Activated T-cell treated with anti-CD3 and anti-CD28 coated beads, Interleukin-2, amount 50 U/mL, for 1 hour (primary cell): Measurements from ENCODE around the gene CTR9.

Experiments used
- DNase-seq: peaks from one replicate; pipeline ENCODE4 v3.0.0-alpha.2; 2020

CTR9 gene

DNA sequence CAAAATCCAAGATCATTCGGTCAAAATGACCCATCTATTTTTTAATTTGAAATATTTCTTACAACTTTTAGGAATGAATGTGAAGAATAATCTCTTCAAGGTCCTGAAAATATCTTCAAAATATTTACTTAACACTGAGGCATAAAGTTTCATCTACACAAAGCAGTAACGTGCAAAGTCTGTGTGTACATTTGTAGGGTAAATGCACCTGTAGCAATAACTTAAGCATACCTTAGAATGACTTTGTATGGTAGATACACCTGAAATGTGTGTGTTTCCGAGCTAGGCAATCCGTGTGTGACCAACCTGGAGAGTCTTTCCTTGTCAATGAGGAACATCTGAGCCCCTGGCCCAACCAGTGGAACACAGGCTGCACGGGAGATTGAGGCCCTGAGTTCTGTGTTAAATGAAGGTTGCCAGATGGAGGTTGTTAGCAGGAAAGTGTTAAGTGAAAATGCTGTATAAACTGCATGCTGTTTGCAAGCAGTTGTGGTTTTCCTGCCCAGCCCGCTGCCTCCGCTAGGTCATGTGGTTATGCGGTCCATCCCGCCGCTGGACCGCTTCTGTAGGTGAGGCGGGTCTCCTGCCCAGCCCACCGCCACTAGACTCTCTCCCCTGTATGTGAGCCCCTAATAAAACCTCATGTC lies 7.6 kb upstream of the CTR9 start:
- DNase-seq: peak; percentile 31

DNA sequence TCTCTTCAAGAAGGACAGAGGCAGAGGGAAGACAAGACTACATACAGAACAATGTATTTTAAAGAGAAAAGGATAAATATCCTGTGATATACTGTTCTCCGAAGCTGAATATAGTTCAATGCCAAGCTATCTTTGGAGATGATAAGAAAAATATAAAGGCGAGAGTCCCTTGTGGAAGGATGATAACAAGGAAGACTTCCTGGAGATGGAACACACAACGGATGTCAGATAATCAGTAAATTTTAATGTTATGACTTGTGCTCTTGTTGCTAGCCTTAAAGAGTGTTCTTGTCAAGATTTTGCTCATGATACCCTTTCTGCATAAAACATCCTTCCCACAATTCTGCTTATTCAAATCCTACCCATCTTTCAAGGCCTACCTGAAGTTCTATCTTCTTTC lies 6.8 kb upstream of the CTR9 start:
- DNase-seq: no peak

DNA sequence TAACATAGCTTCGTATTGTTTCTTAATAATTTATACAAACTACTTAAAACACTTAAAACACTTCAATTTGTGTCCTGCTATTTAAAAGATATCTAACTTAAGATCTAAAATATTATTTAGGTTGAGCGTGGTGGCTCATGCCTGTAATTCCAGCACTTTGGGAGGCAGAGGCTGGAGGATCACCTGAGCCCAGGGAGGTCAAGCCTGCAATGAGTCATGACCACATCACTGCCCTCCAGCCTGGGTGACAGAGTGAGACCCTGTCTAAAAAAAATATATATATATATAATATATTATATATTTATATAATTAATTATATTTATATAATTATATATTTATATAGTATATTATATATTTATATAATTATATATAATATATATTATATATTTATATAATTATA lies 4.2 kb upstream of the CTR9 start:
- DNase-seq: no peak

DNA sequence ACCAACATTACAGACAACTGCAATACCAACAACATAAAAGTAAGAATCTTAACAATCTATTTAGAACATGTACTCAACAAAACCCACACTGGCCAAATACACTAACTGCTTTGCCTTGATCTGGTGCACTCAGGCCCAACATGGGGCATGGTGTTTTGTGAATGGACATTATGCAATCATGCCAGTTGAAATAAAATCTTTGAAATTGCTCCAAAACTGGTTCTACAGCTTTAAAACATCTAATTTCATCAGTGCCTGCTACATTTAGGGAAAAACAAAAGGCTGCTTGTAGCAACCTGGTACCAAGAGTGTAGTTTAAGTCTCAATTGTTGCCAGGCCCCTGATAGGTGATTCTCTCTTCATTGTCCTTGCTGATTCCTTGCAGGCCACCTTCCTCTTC lies 3.3 kb upstream of the CTR9 start:
- DNase-seq: no peak

DNA sequence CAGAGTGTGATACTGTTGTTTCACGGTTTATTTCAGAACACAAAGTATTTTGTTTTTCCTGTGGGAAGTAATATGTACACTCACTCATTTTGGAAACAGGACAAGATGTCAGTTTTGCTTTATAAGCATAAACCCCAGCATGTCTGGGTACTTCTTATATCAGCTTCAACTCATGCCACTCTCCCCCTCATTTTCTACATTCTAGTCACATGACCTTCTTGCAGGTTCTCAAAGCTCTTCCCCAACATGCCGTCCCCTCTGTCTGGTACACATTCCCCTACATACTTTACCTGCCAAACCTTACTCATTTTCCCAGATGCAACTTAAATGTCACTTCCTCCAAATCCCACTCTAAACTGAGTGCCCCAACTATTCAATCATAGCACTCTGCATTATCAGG lies 1.6 kb upstream of the CTR9 start:
- no peak for DNase-seq

DNA sequence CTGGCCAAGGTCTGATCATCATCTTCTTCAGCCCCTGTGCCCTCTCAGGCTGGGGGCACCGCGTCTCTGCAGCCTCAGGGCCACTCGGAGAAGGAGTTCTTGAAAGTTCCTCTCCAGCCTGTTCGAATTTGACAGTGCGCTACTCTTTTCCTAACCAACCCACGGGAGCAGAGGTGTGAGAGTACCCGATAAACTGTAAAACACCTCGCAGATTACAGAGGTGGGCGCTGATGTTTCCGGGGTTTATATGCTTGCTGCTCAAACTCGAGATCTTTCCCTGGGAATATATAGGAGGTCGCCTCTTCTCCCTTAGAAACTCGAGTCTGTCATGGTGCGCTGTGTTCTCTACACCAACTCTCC lies 515 bp downstream of the CTR9 start:
- no peak for DNase-seq

DNA sequence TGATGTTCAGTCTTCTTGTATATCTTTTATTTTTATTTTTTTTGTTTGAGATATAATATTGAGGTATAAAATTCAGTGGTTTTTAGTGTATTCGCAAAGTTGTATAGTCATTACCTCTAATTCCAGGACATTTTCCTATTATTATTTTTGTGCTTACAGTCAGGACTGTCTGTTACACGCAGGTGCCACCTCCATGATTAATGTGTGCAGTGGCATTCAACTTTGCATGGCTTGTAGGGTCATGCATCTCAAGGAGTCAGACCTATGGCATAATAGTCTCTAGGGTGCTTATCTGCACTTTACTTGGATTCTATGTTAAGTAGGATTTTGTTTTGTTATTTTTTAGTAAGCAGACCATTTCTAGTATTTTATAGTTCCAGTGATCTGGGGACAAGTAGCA lies 1.0 kb downstream of the CTR9 start:
- DNase-seq: no peak

DNA sequence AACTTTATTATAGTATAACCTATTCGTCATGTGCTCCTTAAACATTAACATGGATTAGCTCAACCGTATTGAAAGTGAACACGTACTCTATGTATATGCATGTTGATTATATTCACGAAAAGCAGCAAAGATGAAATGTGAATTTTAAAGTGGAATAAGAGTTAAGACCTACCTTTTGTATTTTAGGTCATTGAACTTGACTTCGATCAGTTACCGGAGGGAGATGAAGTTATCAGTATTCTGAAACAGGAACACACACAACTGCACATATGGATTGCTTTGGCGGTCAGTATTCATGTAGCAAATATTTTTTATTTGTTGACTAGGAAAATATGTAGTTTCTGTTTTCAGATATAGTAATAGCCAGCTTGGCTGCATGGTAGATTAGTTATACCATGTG lies 1.4 kb downstream of the CTR9 start:
- no peak for DNase-seq

DNA sequence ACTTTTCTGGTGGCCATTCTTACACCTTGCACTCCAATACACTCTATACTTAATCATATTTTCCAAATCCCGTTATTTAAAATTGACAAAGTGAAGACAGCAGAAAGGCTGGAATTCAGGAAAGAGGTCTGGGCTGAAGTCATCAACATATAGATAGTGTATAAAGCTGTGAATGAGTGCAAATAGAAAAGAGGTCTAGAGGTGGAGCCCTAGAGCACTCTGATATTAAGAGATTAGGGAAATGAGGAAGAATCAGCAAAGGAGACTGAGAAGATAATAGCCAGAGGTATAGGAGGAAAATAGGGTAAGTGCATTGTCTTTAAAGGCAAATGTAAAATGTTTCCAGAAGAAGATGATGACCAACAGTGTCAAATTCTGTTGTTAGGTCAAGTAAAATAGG lies 7.9 kb downstream of the CTR9 start:
- no peak for DNase-seq

DNA sequence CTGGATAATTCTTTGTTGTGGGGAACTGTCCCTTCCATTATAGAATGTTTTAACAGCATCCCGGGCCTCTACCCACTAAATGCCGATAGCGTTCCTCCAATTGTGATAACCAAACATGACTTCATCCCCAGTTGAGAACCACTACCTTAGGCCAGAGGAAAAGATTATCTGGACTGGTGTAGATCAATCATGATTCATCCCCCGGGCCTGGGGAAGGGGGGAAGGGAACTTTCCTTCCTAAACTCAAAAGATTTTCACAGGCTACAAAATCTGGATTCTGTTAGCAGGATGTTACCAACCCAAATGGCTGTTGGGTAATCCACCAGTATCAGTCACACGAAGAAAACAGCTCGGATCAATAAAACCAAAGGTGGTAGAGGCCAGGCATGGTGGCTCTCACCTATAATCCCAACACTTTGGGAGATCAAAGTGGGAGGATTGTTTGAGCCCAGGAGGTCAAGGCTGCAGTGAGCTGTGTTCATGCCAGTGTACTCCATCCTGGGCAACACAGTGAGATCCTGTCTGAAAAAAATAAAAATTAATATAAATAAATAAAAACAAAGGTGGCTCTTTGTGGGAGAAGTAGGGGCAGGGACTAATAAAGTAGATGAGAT lies 10.1 kb downstream of the CTR9 start:
- no peak for DNase-seq

DNA sequence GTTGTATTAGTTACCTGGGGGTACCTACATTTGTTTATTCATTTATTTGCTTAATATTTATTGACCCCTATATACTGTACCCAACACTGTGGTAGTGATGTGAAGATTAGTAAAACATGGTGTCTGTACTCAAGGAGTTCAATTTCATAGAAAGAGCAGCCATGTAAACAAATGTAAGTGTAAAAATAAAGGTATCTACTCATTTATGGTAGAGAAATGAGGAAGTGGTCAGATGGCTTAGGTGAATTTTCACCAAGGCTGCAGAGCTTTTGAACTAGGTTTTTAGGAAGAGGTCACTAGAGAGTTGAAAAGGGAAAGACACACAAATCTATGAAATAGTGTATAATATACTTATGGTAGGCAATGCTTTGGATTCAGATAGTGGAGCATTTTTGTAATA lies 11.1 kb downstream of the CTR9 start:
- DNase-seq: no peak

DNA sequence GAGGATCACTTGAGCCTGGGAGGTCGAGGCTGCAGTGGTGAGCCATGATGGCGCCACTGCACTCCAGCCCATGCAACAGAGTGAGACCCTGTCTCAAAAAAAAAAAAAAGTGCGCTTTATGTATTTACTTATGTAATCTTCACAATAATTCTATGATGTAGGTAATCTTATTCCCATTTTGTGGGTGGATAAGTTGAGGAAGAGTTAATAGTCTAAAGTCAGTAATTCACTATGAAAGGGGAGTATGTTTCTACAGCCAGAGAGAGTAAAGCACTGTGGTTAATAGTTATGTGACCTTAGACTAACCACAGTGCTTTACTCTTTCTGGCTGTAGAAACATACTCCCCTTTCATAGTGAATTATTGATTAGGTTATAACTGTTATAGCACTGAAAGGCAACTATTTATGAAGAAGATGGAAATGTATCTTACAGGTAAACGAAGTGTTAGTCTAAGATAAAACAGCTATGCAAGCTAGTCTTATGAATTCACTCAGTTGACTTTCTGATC lies 11.9 kb downstream of the CTR9 start:
- no peak for DNase-seq

DNA sequence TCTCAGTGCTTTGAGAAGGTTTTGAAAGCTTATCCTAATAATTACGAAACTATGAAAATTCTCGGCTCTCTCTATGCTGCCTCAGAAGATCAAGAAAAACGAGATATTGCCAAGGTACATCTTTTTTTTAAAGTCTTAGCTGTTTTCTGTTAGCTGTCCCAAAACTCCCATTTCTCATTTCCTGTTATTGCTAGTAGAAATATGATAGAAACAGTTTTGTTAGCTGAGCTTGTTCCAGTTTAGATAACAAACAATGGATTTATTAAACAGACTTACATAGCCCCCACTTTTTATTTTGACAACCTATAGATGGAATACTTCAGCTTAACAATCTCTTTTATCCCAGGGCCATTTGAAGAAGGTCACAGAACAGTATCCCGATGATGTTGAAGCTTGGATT lies 12.7 kb downstream of the CTR9 start:
- no peak for DNase-seq

DNA sequence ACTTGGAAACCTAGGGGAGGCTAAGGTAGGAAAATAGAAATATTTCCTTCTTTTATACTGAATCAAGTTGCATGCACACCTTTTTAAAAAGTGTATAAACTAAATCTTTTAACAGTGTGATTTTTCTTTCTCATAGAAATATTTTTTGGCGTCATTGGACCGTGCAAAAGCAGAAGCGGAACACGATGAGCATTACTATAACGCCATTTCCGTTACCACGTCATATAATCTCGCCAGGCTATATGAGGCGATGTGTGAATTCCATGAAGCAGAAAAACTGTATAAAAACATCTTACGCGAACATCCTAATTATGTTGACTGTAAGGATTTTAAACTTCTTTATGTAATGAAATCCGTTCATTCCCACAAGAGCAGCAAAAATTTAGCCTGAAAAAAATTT lies 13.4 kb downstream of the CTR9 start:
- no peak for DNase-seq

DNA sequence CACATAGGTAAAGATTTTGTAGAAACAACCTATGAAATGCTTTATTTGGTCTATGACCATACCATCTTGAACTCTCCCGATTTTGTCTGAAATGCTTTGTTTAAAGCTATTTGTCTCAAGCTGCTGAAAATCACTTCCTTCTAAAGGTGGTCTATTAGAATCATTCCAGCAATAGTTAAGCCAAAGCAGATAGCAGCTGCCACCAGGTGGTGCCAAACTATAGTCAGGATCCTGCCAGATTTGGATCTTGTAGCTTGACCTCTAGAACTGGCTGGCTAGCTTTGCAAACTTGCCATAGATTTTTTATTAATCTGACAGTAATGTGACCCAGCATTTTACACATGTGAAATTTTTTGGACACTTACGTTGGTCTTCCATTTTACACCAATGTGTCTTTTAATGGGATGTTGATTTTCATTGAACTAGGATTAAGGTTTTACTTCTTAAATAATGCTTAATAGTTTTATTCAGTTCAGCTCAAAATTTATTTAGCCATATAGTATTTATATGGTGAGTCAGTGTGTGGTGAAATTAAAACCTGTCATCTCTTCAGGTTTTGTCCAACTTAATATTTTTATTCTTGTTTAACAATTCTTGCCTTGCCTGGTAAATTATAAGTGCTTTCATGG lies 19.7 kb downstream of the CTR9 start:
- DNase-seq: no peak

DNA sequence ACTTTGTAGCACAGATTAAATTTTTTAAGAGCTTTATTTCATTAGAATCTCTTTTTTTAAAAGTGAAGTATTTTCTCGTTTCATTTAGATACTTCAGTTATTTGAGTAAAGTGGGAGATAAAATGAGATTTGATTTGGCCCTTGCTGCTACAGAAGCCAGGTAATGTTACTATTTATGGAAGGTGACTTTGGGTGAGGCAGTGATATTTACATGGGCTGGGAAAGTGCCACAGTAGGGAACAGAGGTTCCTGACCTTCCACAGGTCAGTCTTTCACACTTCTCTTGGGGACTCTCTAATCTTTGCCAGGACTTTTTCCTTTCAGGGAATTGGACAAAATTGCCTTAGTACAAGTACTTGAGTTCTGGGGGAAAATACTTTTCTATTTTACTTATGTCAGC lies 20.4 kb downstream of the CTR9 start:
- DNase-seq: no peak

DNA sequence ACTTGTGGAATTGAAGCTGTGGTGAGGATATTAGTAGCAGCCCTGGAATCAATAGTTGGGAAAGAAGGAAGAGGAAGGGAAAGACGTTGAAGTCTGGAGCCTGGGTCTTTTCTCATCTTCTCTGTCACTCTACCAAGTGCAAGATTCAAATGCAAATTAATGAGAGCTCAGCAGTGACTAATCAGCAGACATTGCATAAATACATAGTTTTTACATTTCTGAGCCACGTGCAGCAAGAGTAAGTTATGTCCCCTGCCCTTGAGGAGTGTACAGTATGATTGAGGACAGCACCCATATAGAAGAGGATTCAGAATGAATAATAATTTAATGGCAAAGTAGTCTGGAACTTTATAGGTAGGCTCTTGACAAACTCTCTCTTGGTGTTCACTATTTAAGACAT lies 23.8 kb downstream of the CTR9 start:
- DNase-seq: no peak

DNA sequence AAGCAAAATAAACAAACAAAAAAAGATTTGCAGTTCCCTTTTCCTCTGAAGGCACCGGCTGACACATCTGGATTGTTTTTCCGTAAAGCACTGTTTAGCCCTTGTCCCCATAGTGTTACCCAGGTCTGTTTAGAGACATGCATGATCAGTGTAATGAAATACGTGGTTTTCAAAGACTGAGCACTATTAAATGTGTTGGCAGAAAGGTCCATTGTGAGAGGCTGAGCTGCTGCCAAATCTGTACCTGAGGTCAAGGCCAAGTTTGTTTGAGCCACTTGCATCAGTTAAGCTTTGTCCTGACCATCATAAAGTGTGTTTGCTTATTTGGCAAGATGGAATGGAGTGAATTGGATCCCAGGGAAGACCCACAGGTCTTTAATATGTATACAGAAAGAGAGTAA lies 26.3 kb downstream of the CTR9 start:
- no peak for DNase-seq

DNA sequence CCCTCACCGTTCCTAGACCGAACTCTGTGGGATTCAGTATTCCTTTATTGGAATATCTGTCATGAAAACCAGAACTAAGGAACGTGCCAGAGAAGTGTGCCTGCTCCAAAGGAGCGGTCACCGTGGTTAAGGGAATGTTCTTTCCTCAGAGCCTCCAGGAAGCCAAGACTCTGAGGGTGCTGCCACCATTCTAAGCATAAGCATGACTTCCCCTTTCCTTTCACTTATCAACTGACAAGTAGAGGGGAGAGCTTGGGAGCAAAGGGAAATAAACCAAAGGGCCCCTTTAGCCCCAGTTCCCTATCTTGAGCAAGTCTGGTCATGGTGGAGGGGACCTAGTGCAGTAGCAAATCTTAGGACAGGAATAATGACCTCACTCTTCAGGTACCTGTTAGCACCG lies 26.8 kb downstream of the CTR9 start:
- no peak for DNase-seq

DNA sequence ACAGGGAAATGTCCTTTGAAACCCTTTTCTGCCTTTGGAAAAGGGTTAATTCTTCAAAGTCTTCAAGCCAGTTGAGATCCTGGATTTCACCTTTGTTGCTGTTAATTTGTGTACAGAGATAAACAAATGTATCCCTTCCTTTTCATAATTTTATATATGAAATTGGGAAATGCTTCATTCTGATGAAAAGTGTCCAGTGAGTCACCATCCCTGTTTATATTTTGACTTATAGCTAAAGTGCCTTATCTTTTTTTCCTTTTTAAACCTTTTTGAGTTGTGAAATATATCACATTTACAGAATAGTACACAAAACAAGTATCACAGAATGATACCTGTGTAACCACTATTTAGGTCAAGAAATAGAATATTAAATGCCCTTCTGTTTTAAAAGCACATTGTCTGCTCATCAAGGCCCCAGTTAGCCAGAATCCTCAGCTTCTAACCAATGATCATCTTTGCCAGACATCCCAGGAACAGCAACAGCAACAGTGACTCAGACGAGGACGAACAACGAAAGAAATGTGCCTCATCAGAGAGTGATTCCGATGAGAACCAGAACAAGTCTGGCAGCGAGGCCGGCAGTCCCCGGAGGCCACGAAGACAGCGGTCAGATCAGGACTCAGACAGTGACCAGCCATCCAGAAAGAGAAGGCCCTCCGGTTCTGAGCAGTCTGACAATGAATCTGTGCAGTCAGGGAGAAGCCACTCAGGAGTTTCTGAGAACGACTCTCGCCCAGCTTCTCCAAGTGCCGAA lies 27.3 kb downstream of the CTR9 start:
- DNase-seq: no peak

DNA sequence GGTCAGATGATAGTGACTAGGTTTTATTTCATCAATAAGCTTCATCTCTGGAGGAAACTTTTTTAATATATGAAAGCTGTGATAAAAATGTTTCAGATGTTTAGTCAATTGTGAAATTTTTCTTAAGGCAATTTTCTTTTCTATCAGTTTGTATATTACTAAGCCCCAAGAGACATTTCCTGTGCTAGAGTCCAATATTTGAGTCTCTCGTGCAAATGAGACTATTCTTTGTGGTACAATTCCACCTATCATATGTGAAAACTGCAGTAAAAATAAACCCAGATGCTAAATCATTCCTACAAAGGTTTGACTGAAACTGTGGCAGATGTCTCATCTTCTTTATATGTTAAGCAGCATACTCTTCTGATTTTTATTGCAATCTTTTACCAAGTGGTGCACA lies 28.0 kb downstream of the CTR9 start:
- DNase-seq: no peak

DNA sequence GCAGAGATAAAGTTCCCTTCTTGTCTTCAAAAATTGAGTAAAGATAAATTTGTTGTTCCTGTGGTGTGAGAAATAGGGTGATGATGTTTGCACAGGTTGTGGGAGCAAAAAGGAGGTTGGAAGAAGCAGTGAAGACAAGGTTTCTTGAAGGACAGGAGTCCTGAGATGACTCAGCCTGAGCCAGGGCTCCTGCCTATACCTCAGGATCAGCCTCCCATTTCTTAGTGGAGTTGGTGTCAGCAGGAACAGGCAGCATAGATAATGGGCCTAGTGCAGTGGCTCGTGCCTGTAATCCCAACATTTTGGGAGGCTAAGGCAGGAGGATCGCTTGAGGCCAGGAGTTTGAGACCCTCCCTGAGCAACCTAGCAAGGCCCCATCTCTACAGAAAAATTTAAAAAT lies 29.0 kb downstream of the CTR9 start:
- no peak for DNase-seq

DNA sequence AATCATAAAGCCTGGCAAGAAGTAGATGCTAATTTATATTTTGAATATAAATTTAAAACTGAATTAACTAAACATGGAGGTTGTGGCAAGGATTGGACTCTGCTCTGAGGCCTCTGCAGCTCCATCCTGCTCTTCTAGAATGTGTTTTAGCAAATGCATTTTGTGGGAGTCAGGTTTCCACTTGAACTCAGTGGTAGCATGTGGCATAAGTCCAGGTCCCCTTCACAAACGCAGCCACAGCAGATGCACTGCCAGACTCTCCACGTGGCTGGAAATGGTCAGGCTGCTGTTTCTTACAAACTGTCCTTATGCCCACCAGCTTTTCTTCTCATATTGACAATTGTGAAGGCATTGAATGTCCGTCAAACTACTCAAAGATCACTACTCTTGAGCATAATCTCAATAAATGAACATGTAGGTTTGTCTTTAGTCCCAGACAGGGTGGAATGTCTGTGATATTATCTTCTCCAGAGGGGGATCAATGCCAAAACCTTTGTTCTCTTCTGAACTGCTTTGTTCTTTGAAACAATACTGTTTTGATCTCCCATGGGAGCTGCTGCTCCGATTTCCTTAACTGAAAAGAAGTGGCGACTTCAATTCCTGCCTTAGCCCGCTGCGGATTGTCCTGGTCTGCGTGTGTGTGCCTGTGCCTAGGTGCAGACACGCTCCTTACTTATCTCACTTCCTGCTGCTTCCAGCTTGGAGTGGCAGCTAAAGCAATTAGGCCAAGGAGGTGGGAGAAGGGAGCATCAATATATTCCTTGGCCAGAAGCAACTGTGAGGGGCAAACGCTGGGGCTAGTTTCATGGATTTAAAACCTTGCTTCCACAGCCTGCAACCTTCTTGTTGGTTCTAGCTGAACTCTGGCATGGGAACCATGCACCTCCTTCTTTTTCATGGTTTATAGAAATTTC lies 33.4 kb downstream of the CTR9 start:
- DNase-seq: no peak
